ELF-1 (cell line): ENCODE data around the gene LYST.
A peak's percentile ranks its signal among the peaks of the same experiment; 100 is the strongest.
"Not testable (repeated sequence)": the region's sequence is repeated elsewhere in the genome, so short reads cannot be mapped to it uniquely, and the experiment has no call there.

Experiments
- DNase-seq: peaks from one replicate; pipeline ENCODE4 v3.0.0-alpha.2; 2016; ENCODE audit warnings: low read depth, low spot score

The LYST gene

GRCh38 chr1:235866205-235866912 is at the start of gene LYST:
Gene LYST, minus strand, starts transcription at chr1:235866906. Its CDS starts 36,489 bp downstream, at chr1:235830417.
- DNase-seq, result peak; percentile 74

DNA sequence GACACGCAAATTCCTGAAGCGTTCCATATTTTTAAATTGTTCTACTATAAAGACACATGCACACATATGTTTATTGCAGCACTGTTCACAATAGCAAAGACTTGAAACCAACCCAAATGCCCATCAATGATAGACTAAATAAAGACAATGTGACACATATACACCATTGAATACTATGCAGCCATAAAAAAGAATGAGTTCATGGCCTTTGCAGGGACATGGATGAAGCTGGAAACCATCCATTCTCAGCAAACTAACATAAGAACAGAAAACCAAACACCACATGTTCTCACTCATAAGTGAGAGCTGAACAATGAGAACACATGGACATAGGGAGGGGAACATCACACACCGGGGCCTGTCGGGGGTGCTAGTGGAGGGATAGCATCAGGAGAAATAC is 48.8 kb upstream of the LYST start:
- not testable (repeated sequence) for DNase-seq

GRCh38 chr1:235913311-235913710 is 46.6 kb upstream of the LYST start:
- no peak for DNase-seq

DNA sequence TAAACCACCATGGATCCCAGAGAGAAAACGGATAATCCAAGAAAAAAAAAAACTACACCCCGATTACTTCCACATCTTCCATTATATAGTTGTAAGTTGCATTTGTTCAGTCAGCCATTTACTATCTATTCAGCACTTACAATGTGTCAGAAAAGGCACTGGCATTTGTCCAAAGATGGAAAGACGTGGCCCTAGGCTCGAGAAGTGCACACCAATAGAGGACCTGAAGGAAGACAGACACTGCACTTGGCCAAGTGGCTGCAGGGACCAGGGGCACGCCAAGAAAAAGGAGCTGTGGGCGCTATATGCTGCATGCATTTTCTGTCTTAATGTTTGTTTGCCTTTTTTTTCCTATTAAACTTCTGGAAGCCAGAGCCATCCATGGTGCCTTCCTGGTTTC is 45.2 kb upstream of the LYST start:
- DNase-seq, result no peak

DNA sequence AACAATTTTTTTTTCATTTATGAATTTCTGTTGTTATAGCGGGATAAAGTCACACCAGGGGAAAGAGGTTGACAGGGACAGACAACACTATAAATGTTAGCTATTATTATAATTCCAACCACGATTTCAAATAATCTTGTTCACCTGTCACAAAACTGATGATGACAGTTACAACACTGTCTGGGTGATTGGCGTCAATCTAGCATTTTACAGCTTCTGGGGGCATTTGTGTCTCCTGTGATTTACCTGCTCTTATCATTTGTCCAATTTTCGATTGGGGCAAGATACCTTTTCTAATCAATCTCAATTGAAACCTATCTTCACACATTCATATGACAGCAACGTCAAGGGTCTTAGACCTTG is 44.6 kb upstream of the LYST start:
- DNase-seq, result no peak

DNA sequence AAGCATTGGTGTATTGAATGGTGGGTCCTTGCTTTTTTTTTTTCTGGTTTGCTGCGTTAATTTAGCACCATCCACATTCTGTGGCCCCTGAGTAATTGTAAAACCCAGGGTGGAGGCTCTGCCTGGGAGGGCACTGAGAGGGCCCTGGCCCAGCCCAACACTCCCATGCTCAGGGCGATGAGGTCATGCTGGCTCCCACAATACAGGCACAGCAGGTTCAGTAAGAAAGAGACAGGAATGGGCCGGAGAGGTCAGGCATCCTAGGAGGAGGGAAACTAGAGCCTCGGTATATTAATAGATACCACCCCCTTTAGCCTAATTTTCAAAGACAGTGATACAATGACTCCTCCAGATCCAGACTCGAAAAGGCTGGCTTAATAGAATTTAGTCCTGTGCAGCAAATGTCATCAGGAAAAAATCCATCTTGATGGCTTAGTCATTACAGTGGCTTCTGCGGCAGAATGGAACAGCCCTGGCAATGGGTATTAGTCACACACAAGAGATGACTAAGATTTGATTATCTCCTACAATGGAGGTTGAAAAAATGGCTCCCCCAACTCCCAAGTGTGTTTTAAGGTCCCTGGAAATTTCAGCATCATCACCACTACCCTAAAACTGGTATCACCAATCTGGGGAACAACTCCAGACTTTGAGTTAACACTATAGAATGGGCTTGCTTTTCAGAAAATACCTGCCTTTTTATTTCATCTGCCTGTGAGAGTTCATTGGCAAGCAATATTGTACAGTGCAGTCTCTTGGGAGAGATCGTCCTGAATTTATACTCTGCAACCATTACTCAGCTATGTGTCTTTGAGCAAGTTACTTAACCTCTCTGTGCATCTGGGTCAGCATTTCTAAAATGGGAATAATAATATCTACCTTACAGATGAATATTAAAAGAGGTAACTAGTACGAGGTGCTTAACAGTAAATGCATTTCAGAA is 43.9 kb upstream of the LYST start:
- DNase-seq, result peak; percentile 89

- no peak for DNase-seq
Measured at GRCh38 chr1:235908742-235909520, 42.2 kb upstream of the LYST start.

GRCh38 chr1:235907897-235908240 is 41.2 kb upstream of the LYST start:
- DNase-seq, result no peak

DNA sequence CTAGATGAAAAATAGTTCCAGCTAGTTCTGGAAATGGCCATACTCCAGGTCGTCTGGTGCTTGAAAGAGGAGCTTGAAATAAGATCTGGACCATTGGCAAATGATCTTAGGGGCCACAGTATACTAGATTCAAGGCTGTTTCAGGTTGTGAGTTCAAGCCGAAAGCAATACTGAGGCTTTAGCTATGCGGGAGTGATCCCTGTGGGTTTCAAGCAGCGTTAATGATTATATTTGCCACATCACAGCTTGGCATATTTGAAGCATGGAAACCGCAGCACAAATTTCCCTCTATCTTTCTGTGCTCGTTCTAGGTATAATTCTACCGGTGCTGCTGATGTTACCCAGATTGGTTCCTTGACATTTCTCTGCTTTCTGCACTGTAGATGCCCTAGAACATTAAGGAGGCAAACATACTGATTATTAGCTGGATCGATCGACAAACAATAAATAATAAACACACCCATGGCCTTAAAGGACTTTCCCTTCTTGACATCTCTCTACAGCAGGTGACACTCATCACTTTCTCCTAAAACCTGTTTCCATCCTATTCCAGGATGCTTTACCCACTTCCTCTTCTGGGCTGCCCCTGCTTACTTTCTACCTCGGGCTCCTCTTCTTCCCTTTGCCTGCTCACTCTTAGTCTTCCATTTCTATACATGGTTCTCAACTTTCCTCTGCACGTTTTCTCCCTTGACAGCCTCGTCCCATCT is 40.6 kb upstream of the LYST start:
- no peak for DNase-seq

DNA sequence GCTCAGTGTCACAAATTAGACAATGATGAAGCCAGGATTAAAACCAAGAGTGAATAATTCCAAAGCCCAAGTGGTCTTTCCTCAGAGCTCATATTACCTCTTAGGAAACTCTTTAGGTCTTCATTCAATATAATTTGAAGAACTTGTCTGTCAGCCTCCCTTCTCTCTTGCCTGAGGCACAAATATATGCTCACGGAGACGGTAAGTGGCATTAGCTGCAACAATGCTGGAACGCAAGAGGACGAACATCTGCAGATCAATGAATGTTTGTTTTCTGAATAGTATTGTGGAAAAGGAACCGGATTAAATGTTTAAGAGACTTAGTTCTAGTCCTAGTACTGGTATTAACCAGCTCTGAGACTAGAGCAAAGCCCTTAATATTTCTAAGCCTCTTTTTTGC is 39.7 kb upstream of the LYST start:
- no peak for DNase-seq

DNA sequence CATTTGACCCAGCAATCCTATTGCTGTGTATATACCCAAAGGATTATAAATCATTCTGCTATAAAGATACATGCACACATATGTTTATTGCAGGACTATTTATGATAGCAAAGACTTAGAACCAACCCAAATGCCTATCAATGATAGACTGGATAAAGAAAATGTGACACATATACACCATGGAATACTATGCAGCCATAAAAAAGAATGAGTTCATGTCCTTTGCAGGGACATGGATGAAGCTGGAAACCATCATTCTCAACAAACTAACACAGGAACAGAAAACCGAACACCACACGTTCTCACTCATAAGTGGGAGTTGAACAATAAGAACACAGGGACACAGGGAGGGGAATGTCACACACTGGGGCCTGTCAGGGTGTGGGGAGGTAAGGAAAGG is 37.1 kb upstream of the LYST start:
- DNase-seq, result not testable (repeated sequence)

DNA sequence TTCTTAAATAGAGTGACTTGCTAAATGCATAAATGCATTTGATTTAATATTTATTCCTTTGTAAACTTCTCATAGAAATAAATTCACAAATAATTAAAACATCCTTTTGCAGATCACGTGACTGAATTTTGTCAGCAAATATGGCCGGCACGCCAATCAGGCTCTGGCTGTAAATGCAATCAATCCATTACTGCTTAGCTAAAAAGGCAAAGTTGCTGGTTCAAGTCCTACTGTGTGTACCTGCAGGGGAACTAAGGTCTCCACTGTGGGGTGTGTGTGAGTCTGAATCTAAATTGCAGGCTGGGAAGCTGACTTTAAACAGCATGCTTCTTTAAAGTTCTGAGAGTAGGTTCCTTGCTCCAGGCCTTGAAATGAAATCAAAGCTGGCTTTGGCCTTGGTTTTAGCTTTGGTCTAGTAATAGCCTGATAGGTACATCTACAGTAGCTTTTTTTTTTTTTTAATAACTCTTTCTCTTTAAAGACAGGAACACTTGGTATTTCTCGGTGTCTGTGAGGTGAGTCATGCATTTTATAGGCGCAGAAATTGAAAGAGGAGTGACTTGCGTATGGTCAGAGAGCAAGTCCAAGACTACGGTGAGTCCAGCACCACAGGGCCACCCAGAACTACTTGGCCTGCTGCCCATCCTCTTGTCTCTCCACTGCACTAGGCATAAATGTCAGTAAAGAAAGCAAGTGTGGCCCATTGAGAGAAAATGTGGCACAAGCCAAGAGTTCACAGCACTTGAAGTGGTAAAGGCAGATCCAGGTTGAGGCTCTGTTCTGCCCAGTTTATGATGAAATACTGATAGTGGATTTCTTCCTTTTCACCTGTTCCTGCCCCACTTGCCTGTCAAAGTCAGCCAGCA is 36.2 kb upstream of the LYST start:
- DNase-seq, result no peak

DNA sequence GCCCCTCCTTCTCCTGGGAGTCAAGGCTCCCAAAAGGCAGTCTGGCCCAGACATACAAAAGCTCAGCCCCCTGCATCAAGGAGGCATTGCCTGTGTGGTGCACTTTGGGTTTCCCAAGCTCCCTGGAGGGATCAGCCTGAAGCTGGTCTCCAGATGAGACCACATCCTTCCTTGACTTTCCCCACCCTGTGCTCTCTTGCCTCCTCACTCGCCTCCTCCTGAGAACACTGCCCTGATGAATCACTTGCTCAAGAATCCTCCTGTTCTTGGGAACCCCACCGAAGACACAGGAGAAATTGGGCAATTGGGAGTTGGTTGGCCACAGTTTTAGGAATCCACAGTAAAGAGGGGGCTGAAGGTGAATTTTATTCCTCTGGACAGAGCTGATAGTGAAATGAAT is 34.8 kb upstream of the LYST start:
- no peak for DNase-seq

DNA sequence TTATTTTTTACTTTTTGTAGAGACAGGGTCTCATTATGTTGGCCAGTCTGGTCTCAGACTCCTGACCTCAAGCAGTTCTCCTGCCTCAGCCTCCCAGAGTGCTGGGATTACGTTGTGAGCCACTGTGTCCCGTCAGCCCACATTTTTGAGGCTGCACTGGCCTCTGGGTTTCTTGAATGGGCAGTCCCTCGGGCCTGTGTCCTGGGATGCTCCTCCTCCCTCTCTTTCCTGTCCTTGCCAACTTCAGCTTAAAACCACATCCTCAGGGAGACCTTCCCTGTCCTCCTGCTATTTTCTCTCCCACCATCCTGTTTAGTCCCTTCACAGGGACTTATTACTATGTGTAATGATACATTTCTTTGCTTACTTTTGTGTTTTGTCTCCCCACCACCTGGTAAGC is 31.4 kb upstream of the LYST start:
- no peak for DNase-seq

- DNase-seq, result no peak
Measured at GRCh38 chr1:235893840-235894239, 27.1 kb upstream of the LYST start.

DNA sequence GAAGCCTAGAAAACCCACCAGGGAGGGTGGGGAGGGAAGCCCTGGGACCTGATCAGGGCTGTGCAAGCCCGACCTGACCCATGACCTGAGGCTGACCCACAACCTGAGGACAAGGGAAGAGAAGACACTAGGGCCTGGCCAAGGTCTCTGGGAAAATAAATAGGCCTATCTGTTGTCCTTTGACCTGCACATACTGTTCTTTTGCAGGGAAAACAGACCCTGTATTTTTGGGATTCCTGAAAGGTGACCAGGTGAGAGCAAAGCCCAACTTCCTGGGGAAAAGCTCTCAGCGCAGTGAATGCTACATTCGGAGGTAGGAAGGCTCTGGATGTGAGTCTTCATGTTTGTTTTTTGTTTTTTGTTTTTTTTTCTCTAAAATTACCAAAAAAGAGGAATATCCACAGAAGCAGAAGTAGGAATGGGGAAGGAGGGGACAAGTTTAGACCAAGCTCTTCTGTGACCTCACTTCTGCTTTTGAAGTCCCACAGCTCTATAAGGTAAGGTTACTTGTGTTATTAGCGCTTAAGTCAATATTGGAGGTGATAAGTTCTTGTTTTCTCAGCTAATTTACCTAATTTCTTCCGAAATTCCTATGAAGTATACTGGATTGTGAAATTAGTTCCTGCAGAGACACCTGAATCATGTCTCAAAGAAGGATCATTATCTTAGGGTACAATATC is 26.2 kb upstream of the LYST start:
- peak; percentile 40 for DNase-seq

- DNase-seq, result no peak
Measured at GRCh38 chr1:235892202-235892601, 25.5 kb upstream of the LYST start.

GRCh38 chr1:235888119-235888643 is 21.5 kb upstream of the LYST start:
- no peak for DNase-seq

DNA sequence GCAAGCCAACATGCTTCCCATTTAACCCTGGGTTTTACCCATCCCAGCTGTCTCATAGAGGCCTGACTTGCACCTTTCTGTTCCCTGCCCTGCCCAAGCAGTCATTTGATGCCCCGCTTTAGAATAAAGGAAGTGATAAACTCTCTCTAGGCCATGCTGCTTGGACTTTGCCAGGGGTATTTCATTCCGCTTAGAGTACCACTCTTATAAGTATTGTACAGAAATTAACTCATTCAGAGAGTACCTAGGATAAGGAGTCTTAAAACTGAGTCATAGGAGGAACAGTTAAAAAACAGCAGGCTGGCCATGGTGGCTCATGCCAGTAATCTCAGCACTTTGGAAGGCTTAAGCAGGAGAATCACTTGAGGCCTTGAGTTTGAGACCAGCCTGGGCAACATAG is 21.0 kb upstream of the LYST start:
- DNase-seq, result no peak
